Heart left ventricle (tissue), 16 donors: ENCODE measurements around the gene RPL31. TPM values are rescaled to one million over a fixed set of nuclear protein-coding genes. Genes with fewer than 3 reads are reported as not detected.

ENCODE experiments used
- ATAC-seq, 4 donors: fragments of 200-7000 bp; cut with Tn5 transposase; one replicate each; pipeline ENCODE4 v1.9.1; 2020 to 2022; ENCODE audit warnings: moderate library complexity in 4 of 4, mild to moderate bottlenecking in 3 of 4, moderate number of reproducible peaks in 1 of 4
- DNase-seq, 5 donors: peaks; one replicate each; pipeline ENCODE4 v3.0.0-alpha.2; 2020
- H3K27ac ChIP-seq, 12 donors: fragments of 200-600 bp; sonication (generic) in 4 of 12; one replicate each; pipeline versions ENCODE4 v1.5.0 to v1.8.0; 2016 to 2022; ENCODE audit warnings: mild to moderate bottlenecking in 2 of 12
- H3K27me3 ChIP-seq, 9 donors: fragments of 200-600 bp; sonication (generic) in 2 of 9; one replicate each; pipeline versions ENCODE4 v1.5.1 to v1.8.0; 2016 to 2022; ENCODE audit warnings: mild to moderate bottlenecking in 3 of 9
- H3K36me3 ChIP-seq, 9 donors: fragments of 200-600 bp; sonication (generic) in 2 of 9; one replicate each; pipeline versions ENCODE4 v1.5.0 to v1.8.0; 2018 to 2022; ENCODE audit warnings: mild to moderate bottlenecking in 2 of 9
- H3K4me1 ChIP-seq, 12 donors: fragments of 200-600 bp; sonication (generic) in 4 of 12; one replicate each; pipeline versions ENCODE4 v1.5.0 to v1.8.0; 2016 to 2022; ENCODE audit warnings: mild to moderate bottlenecking in 3 of 12
- H3K4me3 ChIP-seq, 12 donors: fragments of 200-600 bp; sonication (generic) in 4 of 12; one replicate each; pipeline versions ENCODE4 v1.5.0 to v1.8.0; 2017 to 2022; ENCODE audit warnings: mild to moderate bottlenecking in 9 of 12, moderate library complexity in 4 of 12
- H3K9me3 ChIP-seq, 12 donors: fragments of 200-600 bp; sonication (generic) in 4 of 12; one replicate each; pipeline versions ENCODE4 v1.5.0 to v1.8.0; 2016 to 2022; ENCODE audit warnings: mild to moderate bottlenecking in 1 of 12
- POLR2A ChIP-seq, 2 donors: fragments of 450-650 bp; IDR thresholded peaks; one replicate each; pipeline ENCODE4 v1.6.1; 2017; ENCODE audit warnings: antibody characterized with exemption in 2 of 2, mild to moderate bottlenecking in 2 of 2, moderate library complexity in 2 of 2
- WGBS, 4 donors: extraction: QIAGEN DNeasy Blood & Tissue Kit in 2 of 4; methylation state at CpG; one replicate each; pipeline versions ENCODE4 v1.1.5 to v1.1.7; 2013 to 2018; 5-methylcytosine and 5-hydroxymethylcytosine counted together
- intact Hi-C, 10 donors: fragments of 100-400 bp; cut with DNase I; formaldehyde crosslinking; loops; one replicate each; pipeline versions ENCODE4 v1.11.1 to v1.14.2; 2022
- polyA plus RNA-seq, 2 donors: library from polyadenylated mRNA; stranded (reverse); fragments of 200-250 nt; gene quantifications; one replicate each; pipeline ENCODE4 v1.2.3, GENCODE V29; 2013
- total RNA-seq, 9 donors: library from RNA; depleted of rRNA in 2 of 9; stranded (reverse); fragments of >200 nt in 2 of 9; fragmentation: NEBNext Ultra II Directional in 3 of 9; extraction: Animal tissue kit (Norgen Biotek cat#: 25700) in 3 of 9; gene quantifications; one replicate each; pipeline versions ENCODE4 v1.1.0 to v1.2.4, GENCODE V29; 2016 to 2023
- TF ChIP-seq, protein P1 (sequence below), 12 donors: fragments of 200-600 bp; sonication (generic) in 4 of 12; IDR thresholded peaks; one replicate each; pipeline versions ENCODE4 v1.5.0 to v1.8.0; 2018 to 2022; ENCODE audit warnings: antibody characterized with exemption in 12 of 12, mild to moderate bottlenecking in 5 of 12
- donor health status: ischemic (EF 13 %, LVEDD 7.1; RV severe dilation, severe dysfunction).
- donor health status: healthy with polysubstance abuse.
- donor health status: DM: no; HTN: yes; CAD: no.
- donor health status: DM: no; HTN: no; CAD: no.
- donor health status: ischemic (EF 25% LVEDD 6.9; RV normal size, moderate dysfunction).
- donor health status: ischemic (EF 25% LVEDD 5.7; RV mildly dilated, moderate dysfunction).
- donor health status: healthy.
- donor health status: DM: yes; HTN: yes; CAD: no.
- donor health status: ischemic (EF 35%, LVEDD 5.7; RV mildly dilated, moderate dysfunction).
- donor health status: nonischemic (EF 11% LVEDD 7.7; RV severe dilation, severe dysfunction).
- donor health status: DM: yes; HTN: yes; CAD: no.
- donor health status: PGD.
- donor health status: ischemic (EF 29% LVEDD 5.4; RV normal size, mild dysfunction).
- donor health status: nonischemic (EF 23%, LVEDD 6.1; RV moderate dilation, normal function).

RPL31 gene
- total and polyA plus RNA-seq, 11 donors = 383 to 3,831 (median 752) TPM

DNA sequence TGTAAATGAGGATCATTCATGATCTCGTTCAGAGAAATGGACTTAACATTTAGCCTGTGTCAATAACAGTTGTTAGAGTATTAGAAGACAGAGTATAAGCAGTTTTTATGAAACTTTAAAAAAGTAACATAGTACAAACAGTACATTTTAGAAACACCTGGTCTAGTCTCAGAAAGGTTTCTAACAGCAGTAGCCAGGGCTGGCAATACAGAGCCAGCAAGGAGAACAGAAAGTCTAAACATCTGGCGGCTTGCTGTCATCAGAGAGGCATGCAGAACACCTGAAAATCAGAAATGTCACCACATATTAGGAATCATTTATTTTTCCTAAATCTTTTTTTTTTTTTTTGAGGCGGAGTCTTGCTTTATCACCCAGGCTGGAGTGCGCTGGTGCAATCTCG lies 50.1 kb downstream of the RPL31 start:
- intact Hi-C loops = no loop called here
- TF ChIP-seq, protein P1, sequence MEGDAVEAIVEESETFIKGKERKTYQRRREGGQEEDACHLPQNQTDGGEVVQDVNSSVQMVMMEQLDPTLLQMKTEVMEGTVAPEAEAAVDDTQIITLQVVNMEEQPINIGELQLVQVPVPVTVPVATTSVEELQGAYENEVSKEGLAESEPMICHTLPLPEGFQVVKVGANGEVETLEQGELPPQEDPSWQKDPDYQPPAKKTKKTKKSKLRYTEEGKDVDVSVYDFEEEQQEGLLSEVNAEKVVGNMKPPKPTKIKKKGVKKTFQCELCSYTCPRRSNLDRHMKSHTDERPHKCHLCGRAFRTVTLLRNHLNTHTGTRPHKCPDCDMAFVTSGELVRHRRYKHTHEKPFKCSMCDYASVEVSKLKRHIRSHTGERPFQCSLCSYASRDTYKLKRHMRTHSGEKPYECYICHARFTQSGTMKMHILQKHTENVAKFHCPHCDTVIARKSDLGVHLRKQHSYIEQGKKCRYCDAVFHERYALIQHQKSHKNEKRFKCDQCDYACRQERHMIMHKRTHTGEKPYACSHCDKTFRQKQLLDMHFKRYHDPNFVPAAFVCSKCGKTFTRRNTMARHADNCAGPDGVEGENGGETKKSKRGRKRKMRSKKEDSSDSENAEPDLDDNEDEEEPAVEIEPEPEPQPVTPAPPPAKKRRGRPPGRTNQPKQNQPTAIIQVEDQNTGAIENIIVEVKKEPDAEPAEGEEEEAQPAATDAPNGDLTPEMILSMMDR (IDR thresholded peaks at IDR 0.05) = no peak
- no peak for TF ChIP-seq POLR2A (IDR thresholded peaks at IDR 0.05)
- Histone ChIP-seq H3K36me3 (peaks cover 0 to 79% (median 55%) of the 10 kb centered on the region in 9 donors), H3K4me3 (no peak overlapping the region), H3K27me3 (no peaks in the 10 kb centered on the region), H3K4me1 (peaks cover 0 to 21% (median 10%) of the 10 kb centered on the region in 12 donors), H3K9me3 (no peaks in the 10 kb centered on the region), H3K27ac (no peak overlapping the region)
- DNase-seq (no peak), ATAC-seq (no peak)
- WGBS, 4 donors = 86 to 98% (median 95%) methylated on average over 5 of the region's 5 CpGs

DNA sequence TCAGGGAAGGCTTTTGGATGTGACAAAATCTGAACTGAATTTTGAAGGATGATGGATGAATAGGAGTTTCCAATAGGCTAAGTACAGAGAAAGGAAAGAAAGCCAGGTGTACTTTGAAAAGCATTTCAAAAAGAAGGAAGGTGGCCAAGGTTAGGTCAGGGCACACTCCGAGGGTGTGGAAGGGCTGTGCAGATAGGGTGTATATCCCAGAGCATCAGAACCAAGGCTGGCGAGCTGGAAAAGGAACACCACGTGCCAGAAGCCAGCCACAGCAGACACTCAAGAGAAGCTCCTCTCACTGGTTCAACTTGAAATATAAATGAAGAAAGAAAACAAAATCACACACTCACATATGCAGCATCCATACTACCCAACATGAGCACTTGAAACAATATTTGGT lies 51.0 kb downstream of the RPL31 start:
- no peaks in the 10 kb centered on the region for H3K9me3 ChIP-seq
- TF ChIP-seq POLR2A (IDR thresholded peaks at IDR 0.05) = no peak
- TF ChIP-seq, protein P1 (IDR thresholded peaks at IDR 0.05) = no peak
- no peaks in the 10 kb centered on the region for H3K27me3 ChIP-seq
- H3K36me3 ChIP-seq = peaks cover 0 to 81% (median 59%) of the 10 kb centered on the region in 9 donors
- peak overlapping the region in 1 of 12 donors; percentile 7 for H3K27ac ChIP-seq
- ATAC-seq (peak in 2 of 4 donors; percentile 49 to 62), DNase-seq (no peak)
- H3K4me3 ChIP-seq = no peak overlapping the region
- intact Hi-C loops = no loop called here
- H3K4me1 ChIP-seq = peaks cover 0 to 15% (median under 1%) of the 10 kb centered on the region in 12 donors
- 50 to 64% (median 57%) methylated on average over 3 of the region's 3 CpGs for WGBS, 4 donors

Other genes starting within 250 kb of the RPL31 start
- 10 to 100 TPM; 29.5 to 81.4 (median 43.3) TPM for gene NPAS2, start 182.2 kb upstream of the RPL31 start, total RNA-seq
- gene NPAS2, start 182.2 kb upstream of the RPL31 start, polyA plus RNA-seq = 100 to 1,000 TPM in 1 of 2 donors, 10 to 100 TPM in 1; 28.2 to 144 TPM
- 10 to 100 TPM; 36.9 to 61.7 (median 53.3) TPM for gene TBC1D8, start 149.1 kb downstream of the RPL31 start, total RNA-seq
- 10 to 100 TPM; 30.1 to 35.8 TPM for gene TBC1D8, start 149.1 kb downstream of the RPL31 start, polyA plus RNA-seq